ENCODE measurements around the gene RHOH. TPM values are rescaled to one million over a fixed set of nuclear protein-coding genes. Genes with fewer than 3 reads are reported as not detected.

Gene RHOH
- total and polyA plus RNA-seq, 9 of the 15 experiments (the other 6 are each of a cell fraction or from before 2014, with no cell fraction given) = 14.3 to 37.7 (median 23.2) TPM

GRCh38 chr4:40214038-40214437 lies 17.2 kb downstream of the RHOH start:
- Histone ChIP-seq H3K4me2 (ENCODE audit: insufficient read depth, low read length) (no peak overlapping the region), H3K9me1 (ENCODE audit: control insufficient read depth, insufficient read depth, low read length) (no peaks in the 10 kb centered on the region), H3K4me3 (no peak overlapping the region), H3K9ac (ENCODE audit: insufficient read depth in 1 of 2, low read depth in 2 of 2, low read length in 2 of 2) (no peak overlapping the region), H3K27ac (ENCODE audit: extremely low read depth, low read depth, low read length) (no peak overlapping the region), H4K20me1 (replicated peaks; ENCODE audit: control insufficient read depth, insufficient read depth, low read length) (no peaks in the 10 kb centered on the region), H3K79me2 (ENCODE audit: control insufficient read depth, insufficient read depth, low read length) (peaks cover 95% of the 10 kb centered on the region), H3K4me1 (replicated peaks in 1 of 2; ENCODE audit: control insufficient read depth in 2 of 2, insufficient read depth in 2 of 2, low read length in 2 of 2) (peaks cover 15 to 28% of the 10 kb centered on the region in 2 experiments; a peak in 4 of 5 replicates), H3K27me3 (ENCODE audit: control insufficient read depth in 2 of 2, insufficient read depth in 2 of 2, low read length in 2 of 2) (no peaks in the 10 kb centered on the region), H3K36me3 (ENCODE audit: control insufficient read depth, insufficient read depth, low read length) (peaks cover 70% of the 10 kb centered on the region), H2AFZ (ENCODE audit: low read depth, low read length) (no peak overlapping the region), H3K9me3 (replicated peaks; ENCODE audit: control insufficient read depth, insufficient read depth, low read depth, low read length) (no peaks in the 10 kb centered on the region)
- intact Hi-C loops (cut with micrococcal nuclease) (no loop called here), in situ Hi-C loops (cut with MboI) (no loop called here)
- ATAC-seq = no peak
- ChIA-PET POLR2A (interaction anchor here (0.6 to 2.6 kb wide), 4 partner anchors 8 to 103 kb away, joined by 3 to 8 read pairs (median 4); no protein-coding TSS in a partner anchor), CTCF (ENCODE audit: low intra/inter-chr PET ratio) (no interaction called here)
- 97% methylated on average over 7 of the region's 7 CpGs for WGBS (ENCODE audit: insufficient coverage, low coverage, missing lambda C conversion rate)
- no peak for DNase-seq (ENCODE audit: extremely low read depth in 1 of 4, low spot score in 3 of 4)
- TF ChIP-seq GTF2E2 (tag; IDR thresholded peaks at IDR 0.05) (no peak), BRF2 (IDR thresholded peaks at IDR 0.05; ENCODE audit: borderline replicate concordance, insufficient read depth, insufficient read length) (no peak), DDX20 (tag; IDR thresholded peaks at IDR 0.05; ENCODE audit: low read depth) (no peak), ADNP (tag; IDR thresholded peaks at IDR 0.05) (no peak)
- no TSS peak for BruUV-seq (replicated peaks)
- no peak for FAIRE-seq

Data from K562 (cell line).